K562 (cell line): ENCODE measurements around the gene GGCT. TPM values are rescaled to one million over a fixed set of nuclear protein-coding genes. Genes with fewer than 3 reads are reported as not detected.
A peak's percentile ranks its signal among the peaks of the same experiment; 100 is the strongest.

Experiments used
- BHLHE40 ChIP-seq: IDR thresholded peaks from 2 replicates; pipeline ENCODE4 v1.6.1; 2011; ENCODE audit warnings: low read length, improper control_type of control experiment
- CAMTA2 ChIP-seq: fragments of 250-450 bp; sonication (Bioruptor Pico); conservative IDR thresholded peaks from 2 replicates; pipeline ENCODE4 v1.5.1; 2022
- CBX2 ChIP-seq: fragments of 200-600 bp; sonication (generic); IDR thresholded peaks from one replicate; pipeline ENCODE4 v1.6.1; 2012; ENCODE audit warnings: mild to moderate bottlenecking, low read length, inconsistent platforms; ENCODE audit not compliant: insufficient read depth, poor library complexity, severe bottlenecking
- DNMT1 ChIP-seq: fragments of 450-650 bp; IDR thresholded peaks from 2 replicates; pipeline ENCODE4 v1.6.1; 2016; ENCODE audit warnings: antibody characterized with exemption, mild to moderate bottlenecking
- EGR1 ChIP-seq: fragments of 450-650 bp; conservative IDR thresholded peaks from 2 replicates; pipeline ENCODE4 v1.6.1; 2017; ENCODE audit warnings: mild to moderate bottlenecking
- FOXA3 ChIP-seq, 2 experiments: fragments of 450-650 bp in 1 of 2; sonication (generic) in 1 of 2; formaldehyde crosslinking; IDR thresholded peaks in 1 of 2; conservative IDR thresholded peaks in 1 of 2; 2 replicates each; pipeline versions ENCODE4 v1.4.0 to v1.8.0; 2020 to 2022; ENCODE audit warnings: mild to moderate bottlenecking in 2 of 2, missing genetic modification reagents in 1 of 2
- FOXP1 ChIP-seq: sonication (generic); formaldehyde crosslinking; IDR thresholded peaks from 2 replicates; pipeline ENCODE4 v1.8.0; 2022; ENCODE audit warnings: mild to moderate bottlenecking, missing genetic modification reagents
- HMG20B ChIP-seq: fragments of 250-450 bp; sonication (Bioruptor Pico); IDR thresholded peaks from 2 replicates; pipeline ENCODE4 v1.5.0; 2021; ENCODE audit warnings: mild to moderate bottlenecking
- IRF2 ChIP-seq: sonication (generic); formaldehyde crosslinking; IDR thresholded peaks from 2 replicates; pipeline ENCODE4 v1.8.1; 2022; ENCODE audit warnings: mild to moderate bottlenecking, missing genetic modification reagents
- KDM2B ChIP-seq: fragments of 250-450 bp; sonication (Bioruptor Pico); IDR thresholded peaks from 2 replicates; pipeline ENCODE4 v1.8.0; 2021; ENCODE audit warnings: mild to moderate bottlenecking, moderate library complexity
- LARP7 ChIP-seq: fragments of 450-650 bp; IDR thresholded peaks from 2 replicates; pipeline ENCODE4 v1.6.1; 2016
- MTA3 ChIP-seq: fragments of 450-650 bp; formaldehyde crosslinking; IDR thresholded peaks from 2 replicates; pipeline ENCODE4 v1.6.1; 2017; ENCODE audit warnings: mild to moderate bottlenecking, borderline replicate concordance
- PTTG1 ChIP-seq: fragments of 450-650 bp; IDR thresholded peaks from 2 replicates; pipeline ENCODE4 v1.6.1; 2016; ENCODE audit warnings: low read depth, mild to moderate bottlenecking, missing genetic modification characterization, missing compliant biosample characterization
- RBM22 ChIP-seq: fragments of 200-400 bp; formaldehyde crosslinking; IDR thresholded peaks from 2 replicates; pipeline ENCODE4 v1.6.1; 2018; ENCODE audit warnings: low read length, low read depth; ENCODE audit not compliant: poor library complexity, severe bottlenecking
- SMARCA5 ChIP-seq: fragments of 450-650 bp; IDR thresholded peaks from 2 replicates; pipeline ENCODE4 v1.6.1; 2016
- TAF9B ChIP-seq: fragments of 450-650 bp; IDR thresholded peaks from 2 replicates; pipeline ENCODE4 v1.6.1; 2018; ENCODE audit warnings: mild to moderate bottlenecking; ENCODE audit not compliant: partially characterized antibody
- TCF15 ChIP-seq: fragments of 250-450 bp; sonication (Bioruptor Pico); IDR thresholded peaks from 2 replicates; pipeline ENCODE4 v1.8.0; 2022; ENCODE audit warnings: moderate library complexity, mild to moderate bottlenecking, inconsistent platforms
- ZBTB5 ChIP-seq: fragments of 450-650 bp; IDR thresholded peaks from 2 replicates; pipeline ENCODE4 v1.6.1; 2017; ENCODE audit warnings: antibody characterized with exemption
- ZC3H8 ChIP-seq: fragments of 450-650 bp; IDR thresholded peaks from 2 replicates; pipeline ENCODE4 v1.6.1; 2017
- ZNF174 ChIP-seq: fragments of 250-450 bp; sonication (Bioruptor Pico); IDR thresholded peaks from 2 replicates; pipeline ENCODE4 v1.4.0; 2020; ENCODE audit warnings: mild to moderate bottlenecking
- ZNF609 ChIP-seq: sonication (generic); formaldehyde crosslinking; IDR thresholded peaks from 2 replicates; pipeline ENCODE4 v1.8.1; 2023; ENCODE audit warnings: missing genetic modification reagents, mild to moderate bottlenecking, borderline replicate concordance
- ZNF830 ChIP-seq: fragments of 250-450 bp; sonication (Bioruptor Pico); IDR thresholded peaks from 2 replicates; pipeline ENCODE4 v1.5.0; 2021; ENCODE audit warnings: mild to moderate bottlenecking
- polyA plus RNA-seq, 8 experiments: library from polyadenylated mRNA; depleted of rRNA in 4 of 8; stranded (reverse) in 5 of 8; unstranded in 3 of 8; fragments of >200 nt; fragmentation: Nextera tagmentation in 2 of 8; fragmentation: Illumina TruSeq in 1 of 8; extraction: Ambion mirVana in 2 of 8; extraction: Trizol in 1 of 8; gene quantifications; 2 replicates each; pipeline versions ENCODE4 v1.2.1 to v1.2.3, GENCODE V29; 2011 to 2014; ENCODE audit warnings: inconsistent platforms in 1 of 8, missing spikeins in 1 of 8
- total RNA-seq, 7 experiments: library from RNA; depleted of rRNA in 6 of 7; stranded (reverse); fragments of >200 nt in 6 of 7; fragmentation: Illumina TruSeq in 2 of 7; extraction: Trizol in 2 of 7; gene quantifications; 2 replicates each; pipeline versions ENCODE4 v1.2.1 to v1.2.3, GENCODE V29; 2011 to 2021; ENCODE audit warnings: low replicate concordance in 1 of 7
- TF ChIP-seq, protein P1 (sequence below): sonication (generic); formaldehyde crosslinking; IDR thresholded peaks from 2 replicates; pipeline ENCODE4 v1.8.0; 2023; ENCODE audit warnings: mild to moderate bottlenecking, missing genetic modification reagents

Gene GGCT
- total and polyA plus RNA-seq, 9 of the 15 experiments (the other 6 are each of a cell fraction or from before 2014, with no cell fraction given), result 79.0 to 349 (median 136) TPM

DNA sequence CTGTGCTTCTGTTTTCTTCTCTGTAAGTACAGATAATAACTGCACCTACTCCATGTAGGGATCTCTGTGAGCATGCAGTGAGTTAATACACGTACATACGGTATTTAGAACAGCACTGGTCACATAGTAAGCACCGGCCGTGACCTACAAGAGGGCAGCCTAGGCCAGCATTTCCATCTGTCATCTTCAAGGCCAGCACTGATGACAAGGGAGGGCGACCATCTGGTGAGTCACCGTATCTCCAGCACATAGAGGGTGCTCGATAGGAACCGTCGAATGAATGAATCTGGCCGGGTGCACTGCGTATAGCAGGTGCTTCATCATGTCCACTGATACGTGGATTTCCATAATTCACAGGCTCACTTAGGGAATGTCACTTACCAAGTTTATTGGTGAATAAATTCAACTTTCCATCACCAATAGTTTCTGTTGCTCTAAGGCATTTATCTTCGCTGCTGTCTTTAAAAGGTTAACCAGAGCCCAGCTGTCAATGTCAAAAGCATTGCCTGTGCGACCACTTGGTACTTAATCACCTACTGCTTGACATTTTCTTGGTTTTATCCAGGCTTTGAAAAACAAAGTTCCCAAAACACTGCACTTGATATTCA, 34.4 kb downstream of the GGCT start (continued):
- no peak for TF ChIP-seq ZNF609 (CRISPR knock-in tag)
- TF ChIP-seq ZNF830 (CRISPR knock-in tag), result no peak
- TF ChIP-seq EGR1, result no peak
- no peak for TF ChIP-seq CBX2
- peak; percentile 60 for TF ChIP-seq BHLHE40
- no peak for TF ChIP-seq ZNF174 (CRISPR knock-in tag)
- no peak for TF ChIP-seq RBM22
- TF ChIP-seq ZC3H8, result no peak
- no peak for TF ChIP-seq DNMT1
- TF ChIP-seq TCF15 (CRISPR knock-in tag), result no peak
- no peak for TF ChIP-seq CAMTA2 (CRISPR knock-in tag)
- no peak for TF ChIP-seq IRF2 (CRISPR knock-in tag)
- no peak for TF ChIP-seq PTTG1 (tag)
- no peak for TF ChIP-seq FOXP1 (CRISPR knock-in tag)
- TF ChIP-seq LARP7, result no peak
- no peak for TF ChIP-seq FOXA3 (CRISPR knock-in tag; conservative IDR thresholded peaks at IDR 0.05 in 1 of 2, IDR thresholded peaks at IDR 0.05 in 1 of 2)
- TF ChIP-seq ZBTB5, result no peak
- TF ChIP-seq, protein P1, sequence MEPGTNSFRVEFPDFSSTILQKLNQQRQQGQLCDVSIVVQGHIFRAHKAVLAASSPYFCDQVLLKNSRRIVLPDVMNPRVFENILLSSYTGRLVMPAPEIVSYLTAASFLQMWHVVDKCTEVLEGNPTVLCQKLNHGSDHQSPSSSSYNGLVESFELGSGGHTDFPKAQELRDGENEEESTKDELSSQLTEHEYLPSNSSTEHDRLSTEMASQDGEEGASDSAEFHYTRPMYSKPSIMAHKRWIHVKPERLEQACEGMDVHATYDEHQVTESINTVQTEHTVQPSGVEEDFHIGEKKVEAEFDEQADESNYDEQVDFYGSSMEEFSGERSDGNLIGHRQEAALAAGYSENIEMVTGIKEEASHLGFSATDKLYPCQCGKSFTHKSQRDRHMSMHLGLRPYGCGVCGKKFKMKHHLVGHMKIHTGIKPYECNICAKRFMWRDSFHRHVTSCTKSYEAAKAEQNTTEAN (CRISPR knock-in tag), result no peak
- no peak for TF ChIP-seq SMARCA5
- no peak for TF ChIP-seq MTA3
- TF ChIP-seq TAF9B, result no peak
- 0 out of 2 replicates have a peak, but pooled peaks have one; percentile 84 for TF ChIP-seq HMG20B (CRISPR knock-in tag)
- TF ChIP-seq KDM2B (CRISPR knock-in tag), result no peak
